ENCODE data around the gene USP35.

USP35 gene

GRCh38 chr11:78199653-78200015 is 10.9 kb downstream of the USP35 start:
- DNase-seq = no peak

- no peak for DNase-seq
Observed at GRCh38 chr11:78200061-78200460, 11.3 kb downstream of the USP35 start.

- DNase-seq = no peak
Observed at GRCh38 chr11:78200553-78200952, 11.8 kb downstream of the USP35 start.

- DNase-seq = no peak
Observed at GRCh38 chr11:78201096-78201818, 12.5 kb downstream of the USP35 start.

- peak; percentile 69 for DNase-seq
Observed at GRCh38 chr11:78202733-78203167, 14.0 kb downstream of the USP35 start.

- DNase-seq = no peak
Observed at GRCh38 chr11:78203184-78203583, 14.5 kb downstream of the USP35 start.

GRCh38 chr11:78205256-78205655 is 16.5 kb downstream of the USP35 start:
- no peak for DNase-seq

- DNase-seq = no peak
Observed at GRCh38 chr11:78205691-78206090, 17.0 kb downstream of the USP35 start.

- DNase-seq = no peak
Observed at GRCh38 chr11:78207532-78208256, 19.0 kb downstream of the USP35 start.

GRCh38 chr11:78208257-78209165 is 19.8 kb downstream of the USP35 start:
- no peak for DNase-seq

GRCh38 chr11:78209478-78209877 is 20.8 kb downstream of the USP35 start:
- DNase-seq = no peak

GRCh38 chr11:78210000-78210608 is 21.4 kb downstream of the USP35 start:
- DNase-seq = no peak

GRCh38 chr11:78211565-78211964 is 22.8 kb downstream of the USP35 start:
- no peak for DNase-seq

- DNase-seq = no peak
Observed at GRCh38 chr11:78212586-78213371, 24.1 kb downstream of the USP35 start.

GRCh38 chr11:78213526-78214330 is 25.0 kb downstream of the USP35 start:
- DNase-seq = no peak

GRCh38 chr11:78214331-78215194 is 25.8 kb downstream of the USP35 start:
- DNase-seq = no peak

- no peak for DNase-seq
Observed at GRCh38 chr11:78216021-78216420, 27.3 kb downstream of the USP35 start.

- DNase-seq = no peak
Observed at GRCh38 chr11:78216571-78217287, 28.0 kb downstream of the USP35 start.

All from activated CD4-positive, alpha-beta T cell treated with anti-CD3 and anti-CD28 coated beads, Interleukin-10, Interleukin-2, amounts not matched to agents 100 ng/mL and 50 ng/mL, durations not matched to agents 16 hours and 8 hours (primary cell).